IPS-18a (cell line): ENCODE data around the gene PCNX4.

ENCODE experiments used
- H3K27ac ChIP-seq: one replicate; pipeline ENCODE4 v1.5.1; 2013; ENCODE audit warnings: low read length
- H3K27me3 ChIP-seq: one replicate; pipeline ENCODE4 v1.6.1; 2013; ENCODE audit warnings: mild to moderate bottlenecking, low read length; ENCODE audit not compliant: control insufficient read depth, insufficient read depth
- H3K36me3 ChIP-seq: one replicate; pipeline ENCODE4 v1.6.1; 2013; ENCODE audit warnings: low read depth, low read length; ENCODE audit not compliant: control insufficient read depth
- H3K4me1 ChIP-seq: one replicate; pipeline ENCODE4 v1.6.1; 2013; ENCODE audit warnings: low read depth, low read length; ENCODE audit not compliant: control insufficient read depth
- H3K4me3 ChIP-seq: one replicate; pipeline ENCODE4 v1.5.1; 2013; ENCODE audit warnings: low read length
- H3K9ac ChIP-seq: one replicate; pipeline ENCODE4 v1.6.1; 2013; ENCODE audit warnings: mild to moderate bottlenecking, low read length, moderate library complexity
- H3K9me3 ChIP-seq: one replicate; pipeline ENCODE4 v1.6.1; 2013; ENCODE audit warnings: low read depth, low read length; ENCODE audit not compliant: control insufficient read depth

PCNX4 gene

DNA sequence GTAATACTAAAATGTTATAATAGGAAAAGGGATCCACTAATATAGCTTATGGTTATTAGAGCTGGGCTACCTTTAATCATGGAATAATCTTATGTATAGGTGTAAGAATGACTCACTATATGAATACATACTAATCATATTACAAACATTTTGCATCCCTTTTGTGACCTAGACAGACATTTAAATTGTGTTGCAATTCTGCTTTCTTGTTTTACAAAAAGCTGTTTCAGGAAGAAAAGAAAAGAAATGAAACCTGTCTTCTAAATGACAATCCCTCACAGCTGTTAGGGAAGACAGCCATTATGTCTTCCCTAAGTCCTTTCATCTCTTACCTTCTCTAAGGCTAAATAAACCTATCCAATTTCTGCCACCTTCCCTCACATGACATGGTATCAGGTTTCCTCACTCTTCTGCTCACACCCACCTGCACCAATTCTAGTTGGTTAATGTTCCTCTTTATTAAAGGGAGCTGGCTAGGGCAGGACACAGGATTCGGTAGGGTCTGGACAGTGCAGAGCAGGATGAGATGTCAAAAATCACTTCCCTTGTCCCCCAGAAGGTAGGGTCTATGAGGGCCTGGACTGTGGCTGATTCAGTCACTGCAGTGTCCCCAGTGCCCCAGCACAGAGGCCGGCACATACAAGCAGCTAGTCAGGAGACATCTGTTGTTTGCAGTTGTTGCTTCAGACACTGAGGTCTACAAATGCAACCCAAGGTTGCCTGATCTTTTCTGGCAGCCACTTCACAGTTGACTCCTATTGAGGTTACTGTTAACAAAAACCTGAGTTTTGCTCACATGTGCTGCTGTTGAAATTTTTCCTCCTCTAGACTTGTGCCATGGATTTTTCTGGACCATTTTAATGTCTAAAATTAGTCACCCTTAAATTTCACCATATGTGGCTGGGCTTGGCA, 69.7 kb downstream of the PCNX4 start:
- Histone ChIP-seq H3K4me3 (no peak overlapping the region), H3K9me3 (no peaks in the 10 kb centered on the region), H3K9ac (no peak overlapping the region), H3K27ac (no peak overlapping the region), H3K36me3 (no peaks in the 10 kb centered on the region), H3K4me1 (peaks cover 9% of the 10 kb centered on the region), H3K27me3 (peaks cover 6% of the 10 kb centered on the region)

- Histone ChIP-seq H3K9ac (peak overlapping the region; percentile 74), H3K9me3 (no peaks in the 10 kb centered on the region), H3K36me3 (no peaks in the 10 kb centered on the region), H3K27me3 (peaks cover 6% of the 10 kb centered on the region), H3K27ac (no peak overlapping the region), H3K4me3 (peak overlapping the region; percentile 93), H3K4me1 (peaks cover 9% of the 10 kb centered on the region)
Observed at GRCh38 chr14:60163693-60164092, 72.0 kb downstream of the PCNX4 start.

DNA sequence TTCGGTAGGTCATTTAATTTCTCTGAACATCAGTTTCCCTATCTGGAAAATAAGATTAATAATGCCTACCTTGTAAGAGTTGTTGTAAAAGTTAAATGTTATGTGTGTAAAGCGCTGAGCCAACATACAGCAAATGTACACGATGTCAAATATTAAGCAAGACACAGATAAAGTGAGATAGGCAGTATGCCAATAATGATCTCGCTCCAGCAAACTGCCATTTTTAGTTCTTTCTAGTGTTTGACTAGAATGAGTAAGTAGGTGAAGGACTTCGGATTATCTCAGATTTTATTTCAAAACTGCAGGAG, 72.6 kb downstream of the PCNX4 start:
- Histone ChIP-seq H3K4me3 (peak overlapping the region; percentile 93), H3K27ac (no peak overlapping the region)

GRCh38 chr14:60164712-60165546, 73.2 kb downstream of the PCNX4 start, which contains the start of gene DHRS7:
Gene DHRS7, minus strand, starts transcription at chr14:60165398. Its CDS starts 89 bp downstream, at chr14:60165309.
- H3K4me3 ChIP-seq: peak within 1 kb of the TSS; percentile 93
- peaks cover 6% of the 10 kb centered on the region for H3K27me3 ChIP-seq
- no peaks in the 10 kb centered on the region for H3K36me3 ChIP-seq
- peak within 1 kb of the TSS; percentile 74 for H3K9ac ChIP-seq
- H3K27ac ChIP-seq: no peak within 1 kb of the TSS
- no peaks in the 10 kb centered on the region for H3K9me3 ChIP-seq
- peaks cover 9% of the 10 kb centered on the region for H3K4me1 ChIP-seq

More for the DNA sequence above, 72.6 kb downstream of the PCNX4 start:
- Histone ChIP-seq H3K9me3 (no peaks in the 10 kb centered on the region), H3K9ac (peak overlapping the region; percentile 74), H3K36me3 (no peaks in the 10 kb centered on the region), H3K27me3 (peaks cover 6% of the 10 kb centered on the region), H3K4me1 (peaks cover 9% of the 10 kb centered on the region)

GRCh38 chr14:60165547-60165876, 73.8 kb downstream of the PCNX4 start:
- Histone ChIP-seq H3K27me3 (peaks cover 6% of the 10 kb centered on the region), H3K9ac (peak overlapping the region; percentile 2), H3K4me3 (peak overlapping the region; percentile 93), H3K4me1 (peaks cover 9% of the 10 kb centered on the region), H3K27ac (no peak overlapping the region), H3K9me3 (no peaks in the 10 kb centered on the region), H3K36me3 (no peaks in the 10 kb centered on the region)

GRCh38 chr14:60166142-60166541, 74.4 kb downstream of the PCNX4 start:
- H3K4me3 ChIP-seq: peak overlapping the region; percentile 93
- no peaks in the 10 kb centered on the region for H3K36me3 ChIP-seq
- H3K4me1 ChIP-seq: peaks cover 9% of the 10 kb centered on the region
- H3K9ac ChIP-seq: no peak overlapping the region
- H3K27me3 ChIP-seq: peaks cover 6% of the 10 kb centered on the region
- no peaks in the 10 kb centered on the region for H3K9me3 ChIP-seq
- H3K27ac ChIP-seq: no peak overlapping the region

GRCh38 chr14:60169722-60170121, 78.0 kb downstream of the PCNX4 start:
- Histone ChIP-seq H3K9ac (no peak overlapping the region), H3K9me3 (no peaks in the 10 kb centered on the region), H3K27ac (no peak overlapping the region), H3K27me3 (peaks cover 6% of the 10 kb centered on the region), H3K36me3 (no peaks in the 10 kb centered on the region), H3K4me1 (peaks cover 4% of the 10 kb centered on the region), H3K4me3 (no peak overlapping the region)

- H3K9ac ChIP-seq: no peak overlapping the region
- no peak overlapping the region for H3K4me3 ChIP-seq
- no peaks in the 10 kb centered on the region for H3K9me3 ChIP-seq
- H3K27me3 ChIP-seq: peaks cover 3% of the 10 kb centered on the region
- H3K27ac ChIP-seq: no peak overlapping the region
- no peaks in the 10 kb centered on the region for H3K36me3 ChIP-seq
- H3K4me1 ChIP-seq: peaks cover 4% of the 10 kb centered on the region
Observed at GRCh38 chr14:60170948-60171347, 79.2 kb downstream of the PCNX4 start.

- H3K9ac ChIP-seq: no peak overlapping the region
- H3K27me3 ChIP-seq: no peaks in the 10 kb centered on the region
- no peak overlapping the region for H3K4me3 ChIP-seq
- H3K27ac ChIP-seq: no peak overlapping the region
- H3K36me3 ChIP-seq: no peaks in the 10 kb centered on the region
- peaks cover 4% of the 10 kb centered on the region for H3K4me1 ChIP-seq
- H3K9me3 ChIP-seq: no peaks in the 10 kb centered on the region
Observed at GRCh38 chr14:60171690-60172089, 80.0 kb downstream of the PCNX4 start.

DNA sequence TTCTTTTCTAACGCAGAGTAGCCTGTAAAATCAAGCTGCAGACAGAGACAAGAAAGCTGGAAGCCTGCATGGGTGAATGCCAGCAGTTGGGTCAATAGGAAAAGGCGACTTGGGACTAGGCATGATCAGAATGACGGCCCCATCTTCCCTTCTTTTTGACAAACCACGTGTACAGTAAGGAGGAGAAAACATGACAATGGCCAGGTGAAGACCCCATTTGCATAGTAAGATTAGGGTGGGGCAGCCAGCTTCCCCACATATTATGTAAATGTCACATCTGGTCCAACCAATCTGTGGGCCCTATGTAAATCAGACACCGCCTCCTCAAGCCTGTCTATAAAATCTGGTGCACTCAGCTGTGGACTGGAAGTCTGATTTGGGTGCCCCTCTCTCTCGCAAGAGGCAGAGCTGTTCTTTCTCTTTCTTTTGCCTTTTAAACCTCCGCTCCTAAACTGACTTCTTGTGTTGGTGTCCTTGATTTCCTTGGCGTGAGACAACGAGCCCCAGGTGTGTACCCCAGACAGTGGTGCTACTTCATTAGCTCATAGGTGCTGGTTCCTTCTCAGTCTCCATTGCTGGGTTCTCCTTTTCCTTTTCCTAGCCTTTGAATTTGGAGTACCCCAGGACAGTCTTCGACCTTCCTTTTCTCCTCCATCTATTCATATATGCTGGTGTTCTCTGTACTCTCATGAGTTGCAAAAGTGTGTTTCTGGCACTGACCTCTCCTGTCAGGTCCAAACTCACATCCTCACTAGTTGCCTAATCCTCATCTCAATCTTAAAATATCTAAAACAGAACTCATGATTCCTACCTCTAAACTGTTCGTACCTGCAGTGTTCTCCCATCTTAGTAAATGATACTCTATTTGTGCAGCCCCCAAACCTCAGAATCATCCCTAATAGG, 82.9 kb downstream of the PCNX4 start:
- H3K4me1 ChIP-seq: peaks cover 4% of the 10 kb centered on the region
- no peak overlapping the region for H3K9ac ChIP-seq
- no peaks in the 10 kb centered on the region for H3K36me3 ChIP-seq
- no peaks in the 10 kb centered on the region for H3K27me3 ChIP-seq
- peaks cover 5% of the 10 kb centered on the region for H3K9me3 ChIP-seq
- H3K27ac ChIP-seq: no peak overlapping the region
- no peak overlapping the region for H3K4me3 ChIP-seq
